GM18867 (cell line): ENCODE results near the gene SPINK4.

Experiments used
- ATAC-seq: cut with Tn5 transposase; IDR thresholded peaks from one replicate; pipeline ENCODE4 v1.9.1; 2021; ENCODE audit warnings: mild to moderate bottlenecking, moderate library complexity; ENCODE audit not compliant: unreplicated experiment

The SPINK4 gene, protein sequence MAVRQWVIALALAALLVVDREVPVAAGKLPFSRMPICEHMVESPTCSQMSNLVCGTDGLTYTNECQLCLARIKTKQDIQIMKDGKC

DNA sequence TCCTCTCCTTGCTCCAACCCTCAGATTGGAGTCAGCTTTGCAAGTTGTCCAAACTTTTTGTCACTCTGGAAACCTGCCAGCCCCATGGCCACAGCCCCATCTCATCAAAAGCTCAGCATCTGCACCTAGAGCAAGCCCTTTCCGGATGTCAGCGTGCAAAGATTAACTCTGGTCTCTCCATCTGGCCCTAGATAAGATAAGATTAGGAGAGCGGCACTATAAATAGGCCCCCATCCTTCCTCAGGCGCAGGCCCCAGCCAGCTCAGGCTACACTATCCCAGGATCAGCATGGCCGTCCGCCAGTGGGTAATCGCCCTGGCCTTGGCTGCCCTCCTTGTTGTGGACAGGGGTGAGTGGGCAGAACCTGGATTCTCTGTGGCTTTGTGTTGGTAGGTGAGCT lies at the start of gene SPINK4:
SPINK4 (plus strand) TSS at position 247 of the 400 bp plus-strand sequence; CDS start at position 289, 42 bp downstream.
- ATAC-seq = no peak

DNA sequence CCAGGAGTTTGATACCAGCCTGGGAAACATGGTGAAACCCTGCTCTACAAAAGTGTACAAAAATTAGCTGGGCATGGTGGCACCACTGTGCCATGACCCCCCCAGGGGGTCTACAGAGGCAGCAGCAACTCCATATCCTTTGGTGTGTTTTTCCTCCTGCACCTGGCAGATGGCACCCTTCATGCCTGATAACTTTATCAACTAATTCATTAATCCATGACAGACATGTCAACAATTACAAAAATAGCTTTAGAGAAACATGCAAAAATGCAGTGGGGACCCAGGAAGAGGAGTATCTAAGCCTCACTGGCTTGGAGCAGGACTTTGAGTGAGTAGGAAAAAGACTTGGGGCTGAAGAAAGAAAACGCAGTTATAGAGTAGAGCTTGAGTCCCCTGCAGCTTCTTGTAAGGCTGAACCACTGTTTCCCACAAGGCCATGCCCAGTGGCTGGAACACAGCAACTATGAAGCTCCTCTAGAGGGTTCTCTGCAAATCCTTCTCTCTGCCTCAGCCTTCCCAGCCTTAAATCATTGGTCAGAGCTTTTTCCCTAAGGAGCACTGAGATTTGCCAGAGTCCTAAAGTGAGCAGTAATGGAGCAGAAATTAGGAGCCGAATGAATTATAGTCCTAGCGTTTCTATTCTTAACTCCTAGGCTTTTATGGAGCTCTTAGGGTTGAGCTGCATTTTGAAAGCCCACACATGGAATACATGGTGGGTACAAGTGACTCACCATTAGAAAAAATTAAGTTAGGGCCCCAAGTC lies 47.3 kb upstream of the SPINK4 start:
- ATAC-seq = no peak

DNA sequence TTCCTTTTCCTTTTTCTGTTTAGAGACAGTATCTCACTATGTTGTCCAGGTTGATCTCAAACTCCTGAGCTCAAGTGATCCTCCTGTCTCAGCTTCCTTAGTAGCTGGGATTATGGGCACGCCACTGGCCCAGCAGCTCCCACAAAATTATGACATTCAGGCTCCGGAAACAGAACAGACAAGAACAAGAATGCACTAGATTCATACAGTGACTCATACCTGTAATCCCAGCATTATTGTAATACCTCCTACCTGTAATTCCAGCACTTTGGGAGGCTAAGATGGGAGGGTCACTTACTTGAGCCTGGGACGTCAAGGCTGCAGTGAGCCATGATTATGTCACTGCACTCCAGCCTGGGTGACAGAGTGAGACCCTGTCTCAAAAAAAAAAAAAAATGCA lies 46.1 kb upstream of the SPINK4 start:
- no peak for ATAC-seq

DNA sequence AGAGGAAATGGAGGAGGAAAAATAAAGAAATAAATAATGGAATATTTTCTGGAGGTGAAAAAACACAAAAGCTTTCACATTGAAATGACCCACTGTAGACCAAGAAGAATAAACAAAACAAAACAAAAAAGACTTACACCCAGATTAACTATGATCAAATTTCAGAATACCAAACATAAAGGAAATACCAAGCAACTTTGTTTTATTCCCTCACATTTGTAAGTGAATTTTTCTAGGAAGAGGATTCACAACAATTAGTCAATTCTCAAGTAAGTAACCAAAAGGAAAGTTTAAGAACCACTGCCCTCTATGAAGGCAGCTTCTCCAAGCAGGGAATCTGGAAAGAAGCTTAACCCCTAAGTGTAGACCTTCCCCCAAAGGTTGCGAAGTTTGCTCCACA lies 43.2 kb upstream of the SPINK4 start:
- ATAC-seq = no peak

DNA sequence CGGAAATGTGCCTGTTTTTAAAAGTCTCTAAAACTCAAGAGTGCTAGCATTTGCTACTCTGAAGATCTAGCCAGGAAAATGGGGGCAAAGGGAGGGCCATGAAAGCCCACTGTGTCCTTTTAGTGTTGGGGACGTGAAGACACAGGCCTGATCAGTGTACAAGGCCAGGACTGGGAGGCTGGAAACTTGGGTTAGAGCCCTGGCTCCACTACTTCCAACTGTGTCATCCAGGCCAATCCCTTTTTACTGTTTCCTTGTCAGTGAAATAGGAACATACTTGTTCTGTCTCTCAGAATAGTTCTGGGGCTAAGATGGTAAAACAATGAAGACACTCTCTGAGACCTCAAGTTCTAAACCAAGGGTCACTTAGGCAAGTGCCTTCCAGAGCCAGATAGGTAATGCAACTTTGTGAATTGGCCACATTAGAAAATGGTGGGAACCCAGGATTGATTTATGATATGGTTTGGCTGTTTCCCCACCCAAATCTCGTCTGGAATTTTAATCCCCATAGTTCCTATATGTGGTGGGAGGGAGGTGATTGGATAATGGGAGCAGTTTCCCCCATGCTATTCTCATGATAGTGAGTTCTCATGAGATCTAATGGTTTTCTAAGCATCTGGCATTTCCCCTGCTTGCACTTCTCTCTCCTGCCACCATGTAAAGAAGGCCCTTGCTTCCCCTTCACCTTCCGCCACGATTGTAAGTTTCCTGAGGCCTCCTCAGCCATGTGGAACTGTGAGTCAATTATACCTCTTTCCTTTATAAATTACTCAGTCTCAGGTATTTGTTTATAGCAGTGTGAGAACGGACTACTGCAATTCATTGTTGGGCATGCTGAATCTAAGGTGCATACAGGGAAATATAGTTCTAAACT lies 42.5 kb upstream of the SPINK4 start:
- no peak for ATAC-seq

DNA sequence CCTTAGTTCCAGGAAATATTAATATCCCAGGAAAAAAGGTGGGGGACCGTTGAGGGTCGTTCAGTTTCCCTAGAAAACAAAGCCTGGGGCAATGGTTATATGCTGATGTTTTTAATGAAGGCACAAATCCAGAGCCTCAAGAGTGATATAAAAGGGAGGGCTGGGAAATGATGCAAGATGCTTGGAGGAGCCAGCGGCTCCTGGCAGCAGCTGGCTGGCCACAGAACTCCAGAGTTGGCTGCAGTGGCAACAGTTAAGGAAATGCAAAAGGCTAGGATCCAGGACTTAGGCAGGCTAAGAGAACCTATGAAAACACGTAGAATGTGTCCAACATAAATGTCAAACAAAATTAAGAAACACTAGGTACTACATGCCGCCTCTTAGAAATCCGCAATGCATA lies 41.8 kb upstream of the SPINK4 start:
- no peak for ATAC-seq

DNA sequence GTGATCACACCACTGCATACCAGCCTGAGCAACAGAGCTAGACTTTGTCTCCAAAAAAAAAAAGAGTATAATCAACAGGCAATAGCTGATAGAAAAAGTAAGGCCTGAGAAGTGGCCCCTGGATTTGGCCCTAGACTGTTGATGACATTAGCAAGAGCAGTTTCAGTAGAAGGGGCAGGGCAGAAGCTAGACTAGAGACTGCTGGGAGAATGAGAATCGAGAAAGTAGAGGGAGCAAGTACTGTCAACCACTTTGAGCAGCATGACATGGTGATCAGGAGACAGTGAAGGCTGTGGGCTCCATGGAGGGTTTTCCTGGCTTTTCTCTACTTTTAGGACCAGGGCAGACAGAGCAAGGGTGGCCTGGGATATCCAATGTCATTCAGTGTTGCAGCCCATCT lies 37.9 kb upstream of the SPINK4 start:
- ATAC-seq = peak; percentile 51

DNA sequence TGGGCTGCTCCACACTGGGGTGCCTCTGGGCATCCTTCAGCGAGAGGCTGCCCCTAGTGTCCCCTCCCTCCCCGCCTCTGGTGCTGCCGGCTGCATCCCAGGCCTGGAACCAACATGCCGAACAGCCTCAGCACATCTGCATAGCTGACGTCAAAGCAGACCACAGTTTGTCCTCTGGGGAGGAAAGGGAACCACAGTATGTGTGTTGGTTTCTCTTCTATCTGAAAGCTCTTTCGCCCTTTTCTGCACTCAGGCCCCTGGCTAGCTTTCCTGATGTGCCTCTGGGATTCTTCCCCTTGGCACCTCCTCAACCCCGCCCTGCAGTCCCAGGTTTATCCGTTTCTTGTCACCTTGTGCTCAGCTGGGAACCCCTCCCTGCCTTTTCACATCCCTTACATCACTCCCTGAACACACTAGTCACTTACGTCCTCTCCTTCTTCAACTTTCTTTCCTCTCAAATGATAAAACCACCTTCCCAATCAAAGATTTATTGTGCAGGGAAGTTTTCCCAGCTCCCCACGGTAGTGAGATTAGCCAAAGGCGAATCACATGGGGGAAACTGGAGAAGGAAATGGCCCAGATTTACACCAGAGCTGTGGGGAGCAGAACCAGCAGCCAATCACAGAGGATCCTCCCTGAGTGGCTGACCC lies 37.3 kb upstream of the SPINK4 start:
- ATAC-seq = peak; percentile 100

DNA sequence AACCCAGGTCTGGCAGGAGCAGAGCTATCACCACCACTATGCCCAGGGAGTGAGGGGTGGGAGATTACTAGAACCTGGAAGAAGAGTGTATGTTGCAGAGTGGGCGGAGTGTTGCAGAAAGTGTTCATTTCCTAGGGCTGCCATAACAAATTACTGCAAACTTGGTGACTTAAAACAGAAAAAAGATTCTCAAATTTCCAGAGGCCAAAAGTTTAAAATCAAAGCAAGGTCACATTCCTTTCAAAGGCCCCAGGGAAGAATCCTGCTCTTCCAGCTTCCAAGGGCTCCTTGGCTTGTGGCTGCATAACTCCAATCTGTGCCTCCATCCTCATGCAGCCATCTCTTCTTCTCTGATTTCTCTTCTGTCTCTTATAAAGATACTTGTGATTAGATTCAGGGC lies 30.6 kb upstream of the SPINK4 start:
- no peak for ATAC-seq

DNA sequence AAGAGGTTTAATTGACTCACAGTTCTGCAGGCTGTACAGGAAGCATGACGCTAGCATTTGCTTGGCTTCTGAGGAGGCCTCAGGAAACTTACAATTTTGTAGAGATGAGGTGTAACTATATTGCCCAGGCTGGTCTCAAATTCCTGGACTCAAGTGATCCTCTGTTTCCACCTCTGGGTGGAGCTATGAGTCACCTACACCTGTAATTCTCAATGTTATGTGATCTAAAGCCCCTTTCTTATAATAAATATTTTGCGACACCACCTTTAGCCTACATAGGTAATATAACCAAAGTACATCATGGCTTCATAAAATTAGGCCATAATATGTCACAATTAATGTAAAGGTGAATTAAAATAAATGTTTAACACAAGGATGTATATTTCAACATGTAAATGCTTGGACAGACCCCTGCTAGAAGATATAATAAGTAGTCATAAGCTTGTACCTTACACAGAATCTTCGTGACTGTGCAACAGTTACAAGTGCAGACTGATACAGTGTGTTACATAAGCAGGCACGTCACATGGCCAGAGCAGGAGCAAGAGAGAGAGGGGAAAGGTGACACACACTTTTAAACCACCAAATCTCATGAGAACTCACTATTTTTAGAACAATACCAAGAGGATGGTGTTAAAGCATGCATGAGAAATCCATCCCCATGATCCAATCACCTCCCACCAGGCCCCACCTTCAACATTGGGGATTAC lies 29.8 kb upstream of the SPINK4 start:
- ATAC-seq = no peak

DNA sequence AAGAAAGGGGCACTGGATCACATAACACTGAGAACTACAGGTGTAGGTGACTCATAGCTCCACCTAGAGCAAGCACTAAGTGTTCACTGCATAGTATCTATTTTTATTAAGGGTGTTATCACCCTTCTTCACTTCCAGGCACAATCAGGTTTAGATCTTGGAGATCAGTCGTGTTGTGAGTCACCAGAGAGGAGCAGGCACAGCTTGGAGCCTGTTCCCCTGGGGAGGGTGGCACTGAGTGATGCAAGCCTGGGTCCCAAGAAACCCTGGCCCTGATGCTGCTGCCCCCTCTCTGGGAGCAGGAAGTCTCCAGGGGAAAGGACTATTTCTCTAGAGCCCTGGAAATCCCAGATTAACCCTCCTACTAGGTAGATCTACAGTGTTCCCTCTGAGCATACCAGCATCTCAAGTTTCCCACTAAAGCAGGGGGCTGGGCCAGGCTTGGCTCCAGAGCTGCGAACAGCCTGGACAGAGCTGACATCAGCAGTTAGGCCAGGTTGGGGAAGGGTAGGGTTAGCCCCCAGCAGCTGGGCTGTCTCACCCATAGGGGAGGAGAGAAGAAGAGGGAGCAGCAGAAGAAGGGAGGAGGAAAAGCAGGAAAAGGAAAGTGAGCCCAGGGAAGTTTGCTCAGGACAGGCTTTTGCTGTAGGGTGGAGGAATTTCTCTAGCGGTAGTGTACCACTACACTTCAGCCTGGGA lies 28.1 kb upstream of the SPINK4 start:
- ATAC-seq = no peak

DNA sequence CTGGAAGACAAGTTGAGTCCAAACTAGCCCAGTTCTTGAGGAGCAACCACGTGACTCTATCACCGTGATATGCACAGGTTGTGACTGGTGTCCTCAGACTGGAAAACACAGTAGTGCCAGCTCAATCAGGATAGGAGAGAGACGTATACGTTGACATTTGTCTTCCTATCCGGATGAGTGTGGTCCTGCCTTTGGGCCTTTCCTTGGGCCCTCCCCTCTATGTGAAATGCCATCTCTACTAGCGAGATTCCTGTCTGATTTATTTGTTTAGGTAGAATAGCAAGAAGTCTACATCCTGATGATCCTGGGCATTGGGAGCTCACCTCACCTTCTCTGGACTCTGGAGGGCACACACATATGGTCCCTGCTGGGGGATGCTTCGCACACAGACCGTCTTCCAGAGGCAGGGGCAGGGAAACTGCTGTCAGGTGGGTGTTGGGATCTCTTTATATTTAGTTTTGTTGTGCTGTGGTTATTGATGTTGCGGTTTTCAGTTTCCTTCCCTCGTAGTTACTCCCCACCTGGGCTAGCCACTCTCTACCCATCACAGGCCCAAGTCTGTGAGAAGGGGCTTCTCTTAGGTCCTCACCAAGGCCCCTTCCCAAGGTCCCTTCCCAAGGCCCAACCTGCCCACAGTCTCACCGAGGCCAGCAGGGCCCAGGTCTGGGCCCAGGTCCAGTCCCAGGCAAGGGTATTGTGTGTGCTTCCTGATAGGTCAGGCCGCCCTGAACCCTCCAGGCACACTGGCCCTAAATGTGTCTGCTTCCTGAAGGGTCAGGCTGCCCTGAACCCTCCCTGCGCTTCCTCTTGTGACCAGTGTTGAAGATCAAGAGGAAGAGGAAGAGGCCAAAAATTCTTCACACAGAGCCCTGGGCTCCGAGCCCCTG lies 19.0 kb upstream of the SPINK4 start:
- no peak for ATAC-seq

DNA sequence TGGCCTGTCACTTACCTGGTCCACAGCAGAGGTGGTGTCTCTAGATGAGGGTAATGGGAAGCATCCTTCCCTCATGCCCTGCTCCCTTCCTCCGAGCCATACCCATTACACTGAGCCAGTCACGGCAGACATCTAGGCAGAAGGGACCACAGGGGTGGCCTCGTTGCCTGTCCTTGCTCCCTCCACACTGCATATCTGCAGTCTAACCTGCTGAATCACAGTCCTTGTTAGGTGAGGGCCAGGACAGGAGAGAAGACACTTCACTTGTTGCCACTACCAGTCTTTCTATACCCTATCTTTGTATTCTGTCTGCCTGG lies 18.4 kb upstream of the SPINK4 start:
- no peak for ATAC-seq

DNA sequence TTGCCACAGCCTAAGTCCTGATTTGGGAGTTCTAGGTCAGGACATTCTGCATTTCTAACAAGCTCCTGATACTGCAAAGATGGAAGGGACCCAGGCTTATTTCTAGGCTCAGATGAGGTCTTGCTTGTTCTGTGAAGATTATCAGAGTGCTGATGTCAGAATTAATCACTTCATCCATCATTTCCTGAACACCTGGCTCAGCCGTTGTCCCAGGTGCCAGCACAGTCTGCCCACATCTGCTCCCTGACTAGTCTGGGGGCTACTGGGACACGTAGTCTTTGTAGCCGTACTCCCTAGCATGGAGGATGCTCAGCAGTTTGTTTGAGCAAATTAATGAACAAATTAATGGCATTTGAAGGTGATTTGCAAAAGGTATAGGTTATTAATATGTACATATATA lies 17.9 kb upstream of the SPINK4 start:
- no peak for ATAC-seq

DNA sequence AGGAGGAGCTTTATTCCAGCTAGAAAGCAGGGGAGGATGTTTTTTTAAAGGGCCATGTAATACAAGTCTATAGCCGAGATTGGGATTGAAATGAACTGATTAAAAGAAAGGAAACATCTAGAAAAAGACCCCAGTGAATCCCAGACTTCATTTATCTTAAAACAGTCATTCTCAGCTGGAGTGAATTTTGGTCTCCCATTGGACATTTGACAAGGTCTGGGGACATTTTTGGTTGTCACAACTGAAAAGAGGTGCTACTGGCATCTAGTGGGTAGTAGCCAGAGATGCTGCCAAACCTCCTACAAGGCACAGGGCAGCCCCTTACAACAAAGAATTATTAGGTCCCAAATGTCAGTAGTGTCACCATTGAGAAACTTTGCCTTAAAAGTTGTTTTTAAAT lies 16.3 kb upstream of the SPINK4 start:
- ATAC-seq = no peak

DNA sequence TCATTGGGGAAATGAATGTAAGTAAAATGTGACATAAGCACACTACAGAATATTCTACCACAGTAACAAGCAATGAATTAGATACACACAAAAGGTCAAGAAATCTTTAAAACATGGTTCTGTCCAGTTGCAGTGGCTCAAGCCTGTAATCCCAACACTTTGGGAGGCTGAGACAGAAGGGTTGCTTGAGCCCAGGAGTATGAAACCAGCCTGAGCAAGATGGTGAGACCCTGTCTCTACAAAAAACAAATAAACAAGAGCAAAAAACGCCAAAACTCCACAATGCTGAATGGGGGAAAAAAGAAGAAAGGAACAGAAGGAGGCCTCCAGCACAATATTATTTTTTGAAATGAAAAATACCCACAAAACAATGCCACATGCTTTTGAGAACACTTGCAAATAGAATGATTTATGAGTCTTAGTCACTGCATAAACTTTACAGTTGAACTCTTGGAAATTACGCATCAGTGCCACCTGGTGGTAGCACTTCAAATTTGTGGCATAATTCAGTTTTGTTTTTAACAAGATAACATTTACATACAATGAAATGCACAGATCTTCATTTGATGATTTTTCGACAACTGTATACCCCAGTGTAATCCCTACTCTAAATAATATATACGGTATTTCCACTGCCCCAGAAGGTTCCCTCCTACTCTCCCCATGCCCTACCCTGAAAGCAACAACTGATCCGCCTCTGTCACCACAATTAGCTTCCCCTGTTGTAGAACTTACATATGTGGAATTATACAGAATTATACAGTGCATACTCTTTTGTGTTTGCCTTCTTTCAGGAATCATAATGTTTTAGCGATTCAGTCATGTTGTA lies 14.4 kb upstream of the SPINK4 start:
- no peak for ATAC-seq

DNA sequence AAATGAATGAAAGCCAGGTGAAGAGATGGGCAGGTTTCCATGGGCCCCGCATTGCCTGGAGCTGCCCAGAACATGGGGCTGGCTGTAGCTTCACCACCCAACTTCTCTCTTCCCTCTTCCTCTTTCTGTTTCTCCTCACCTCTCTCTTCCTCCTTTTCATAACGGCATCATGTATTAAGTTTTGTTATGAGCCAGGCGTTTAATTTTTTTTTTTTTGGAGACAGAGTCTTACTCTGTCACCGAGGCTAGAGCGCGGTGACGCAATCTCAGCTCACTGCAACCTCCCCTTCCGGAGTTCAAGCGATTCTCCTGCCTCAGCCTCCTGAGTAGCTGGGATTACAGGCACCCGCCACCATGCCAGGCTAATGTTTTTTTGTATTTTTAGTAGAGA lies 13.0 kb upstream of the SPINK4 start:
- ATAC-seq = peak; percentile 65

DNA sequence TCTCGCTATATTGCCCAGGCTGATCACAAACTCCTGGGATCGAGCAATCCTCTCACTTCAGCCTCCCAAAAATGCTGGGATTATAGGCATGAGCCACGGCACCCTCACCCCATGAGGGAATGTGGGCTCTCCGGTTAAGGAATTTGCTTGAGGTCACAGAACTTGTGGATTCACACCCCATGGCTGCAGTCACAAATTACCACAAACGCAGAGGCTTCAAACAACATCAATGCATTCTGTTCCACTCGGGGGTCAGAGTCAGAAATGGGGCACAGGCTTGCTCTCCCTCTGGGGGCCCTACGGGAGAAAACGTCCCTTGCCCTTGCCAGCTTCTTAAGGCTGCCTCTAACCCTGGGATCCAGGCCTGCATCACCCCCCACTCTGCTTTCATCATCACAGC lies 12.2 kb upstream of the SPINK4 start:
- no peak for ATAC-seq

DNA sequence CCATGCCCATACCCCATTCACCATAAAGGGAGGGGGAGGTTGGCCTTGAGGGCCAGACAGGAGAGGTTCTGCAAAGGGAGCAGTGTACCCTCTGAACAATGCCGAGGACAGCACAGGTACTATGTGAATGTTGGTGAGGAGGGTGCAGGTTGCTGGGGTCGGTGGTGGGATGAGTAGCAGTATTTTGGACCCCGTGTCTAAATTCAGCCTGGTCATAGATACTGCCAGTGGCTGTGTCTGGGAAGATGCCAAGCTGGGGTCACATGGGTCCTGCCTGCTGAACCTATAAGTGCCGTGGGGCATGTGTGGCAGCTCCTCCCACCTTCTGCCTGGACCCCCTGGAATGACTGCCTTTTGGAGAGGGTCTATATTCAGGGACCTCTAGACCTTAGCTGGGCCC lies 11.4 kb upstream of the SPINK4 start:
- no peak for ATAC-seq
